Esophagus squamous epithelium (tissue), 4 donors: ENCODE data around the gene ARAF.

Experiments
- POLR2A ChIP-seq, 4 donors: fragments of 450-650 bp; IDR thresholded peaks; one replicate each; pipeline ENCODE4 v1.6.1; 2017; ENCODE audit warnings: antibody characterized with exemption in 4 of 4, mild to moderate bottlenecking in 4 of 4, moderate library complexity in 3 of 4
- TF ChIP-seq, protein P1 (sequence below), 6 experiments: fragments of 450-650 bp in 4 of 6; fragments of 200-600 bp in 2 of 6; sonication (generic) in 2 of 6; IDR thresholded peaks; one replicate each; pipeline ENCODE4 v1.5.1; 2016 to 2019; ENCODE audit warnings: antibody characterized with exemption in 6 of 6, mild to moderate bottlenecking in 4 of 6, moderate library complexity in 4 of 6

DNA sequence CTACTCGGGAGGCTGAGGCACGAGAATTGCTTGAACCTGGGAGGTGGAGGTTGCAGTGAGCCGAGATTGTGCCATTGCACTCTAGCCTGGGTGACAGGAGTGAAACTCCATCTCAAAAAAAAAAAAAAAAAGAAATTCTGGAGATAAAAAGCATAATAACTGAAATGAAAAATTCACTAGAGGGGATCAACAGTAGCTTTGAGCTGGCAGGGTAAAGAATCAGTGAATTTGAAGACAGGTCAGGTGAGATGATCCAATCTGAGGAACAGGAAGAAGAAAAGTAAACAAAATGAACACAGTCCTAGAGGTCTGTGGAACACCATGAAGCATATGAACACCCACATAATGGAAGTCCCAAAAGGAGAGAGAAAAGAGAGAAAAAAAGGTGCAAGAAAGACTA is 36.2 kb downstream of the ARAF start:
- TF ChIP-seq, protein P1, sequence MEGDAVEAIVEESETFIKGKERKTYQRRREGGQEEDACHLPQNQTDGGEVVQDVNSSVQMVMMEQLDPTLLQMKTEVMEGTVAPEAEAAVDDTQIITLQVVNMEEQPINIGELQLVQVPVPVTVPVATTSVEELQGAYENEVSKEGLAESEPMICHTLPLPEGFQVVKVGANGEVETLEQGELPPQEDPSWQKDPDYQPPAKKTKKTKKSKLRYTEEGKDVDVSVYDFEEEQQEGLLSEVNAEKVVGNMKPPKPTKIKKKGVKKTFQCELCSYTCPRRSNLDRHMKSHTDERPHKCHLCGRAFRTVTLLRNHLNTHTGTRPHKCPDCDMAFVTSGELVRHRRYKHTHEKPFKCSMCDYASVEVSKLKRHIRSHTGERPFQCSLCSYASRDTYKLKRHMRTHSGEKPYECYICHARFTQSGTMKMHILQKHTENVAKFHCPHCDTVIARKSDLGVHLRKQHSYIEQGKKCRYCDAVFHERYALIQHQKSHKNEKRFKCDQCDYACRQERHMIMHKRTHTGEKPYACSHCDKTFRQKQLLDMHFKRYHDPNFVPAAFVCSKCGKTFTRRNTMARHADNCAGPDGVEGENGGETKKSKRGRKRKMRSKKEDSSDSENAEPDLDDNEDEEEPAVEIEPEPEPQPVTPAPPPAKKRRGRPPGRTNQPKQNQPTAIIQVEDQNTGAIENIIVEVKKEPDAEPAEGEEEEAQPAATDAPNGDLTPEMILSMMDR (IDR thresholded peaks at IDR 0.05), result no peak
- TF ChIP-seq POLR2A (IDR thresholded peaks at IDR 0.05), result no peak
